Suprapubic skin (tissue), 4 donors: ENCODE results near the gene CDH4.

Source experiments
- EP300 ChIP-seq: sonication (generic); formaldehyde crosslinking; IDR thresholded peaks from one replicate; pipeline ENCODE4 v1.6.1; 2017; ENCODE audit warnings: antibody characterized with exemption
- POLR2A ChIP-seq, 2 donors: fragments of 450-650 bp; IDR thresholded peaks; one replicate each; pipeline ENCODE4 v1.6.1; 2017; ENCODE audit warnings: antibody characterized with exemption in 2 of 2, mild to moderate bottlenecking in 2 of 2, moderate library complexity in 2 of 2
- POLR2AphosphoS5 ChIP-seq, 3 donors: sonication (generic); formaldehyde crosslinking; IDR thresholded peaks; one replicate each; pipeline ENCODE4 v1.6.1; 2017; ENCODE audit warnings: antibody characterized with exemption in 3 of 3
- TF ChIP-seq, protein P1 (sequence below), 2 donors: fragments of 200-600 bp in 1 of 2; fragments of 450-650 bp in 1 of 2; sonication (generic) in 1 of 2; IDR thresholded peaks; one replicate each; pipeline ENCODE4 v1.5.1; 2016 to 2019; ENCODE audit warnings: antibody characterized with exemption in 2 of 2, mild to moderate bottlenecking in 1 of 2, moderate library complexity in 1 of 2

DNA sequence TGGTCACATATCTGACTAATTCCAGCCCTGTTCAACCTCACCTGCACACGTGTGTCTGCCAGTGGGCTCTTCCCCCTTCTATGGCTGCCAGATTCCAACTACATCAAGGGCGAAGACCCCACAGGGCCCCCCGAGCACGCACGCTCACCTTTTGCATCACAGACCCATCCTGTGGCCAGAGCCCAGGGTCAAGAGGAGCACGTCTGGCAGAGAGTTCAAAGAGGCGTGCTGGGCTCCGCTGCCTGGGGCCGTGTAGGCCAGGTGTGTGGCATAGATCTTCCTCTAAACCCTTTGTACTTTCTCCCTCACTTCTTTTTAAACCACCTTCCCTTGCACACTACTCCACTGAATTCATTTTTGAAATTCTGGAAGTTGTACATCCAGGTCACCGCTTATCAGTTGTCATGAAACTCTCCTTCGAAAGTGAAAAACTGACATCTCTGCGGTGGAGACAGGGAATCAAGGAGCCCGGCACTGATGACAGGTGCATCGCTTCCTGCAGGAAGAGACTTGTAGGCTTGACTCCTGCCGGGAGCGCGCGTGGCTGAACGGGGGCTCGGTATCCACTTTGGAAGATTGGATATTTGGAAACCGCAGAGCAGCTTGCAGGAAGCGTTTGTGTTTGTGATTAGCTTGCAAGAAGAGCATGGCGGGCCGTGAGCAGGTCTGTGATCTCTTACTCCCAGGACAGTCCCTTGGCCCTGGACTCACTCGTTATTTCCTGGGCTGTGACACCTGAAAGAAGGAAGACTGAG is 397.2 kb downstream of the CDH4 start:
- TF ChIP-seq POLR2AphosphoS5 (IDR thresholded peaks at IDR 0.05) (no peak), POLR2A (IDR thresholded peaks at IDR 0.05) (no peak), EP300 (no peak)
- TF ChIP-seq, protein P1, sequence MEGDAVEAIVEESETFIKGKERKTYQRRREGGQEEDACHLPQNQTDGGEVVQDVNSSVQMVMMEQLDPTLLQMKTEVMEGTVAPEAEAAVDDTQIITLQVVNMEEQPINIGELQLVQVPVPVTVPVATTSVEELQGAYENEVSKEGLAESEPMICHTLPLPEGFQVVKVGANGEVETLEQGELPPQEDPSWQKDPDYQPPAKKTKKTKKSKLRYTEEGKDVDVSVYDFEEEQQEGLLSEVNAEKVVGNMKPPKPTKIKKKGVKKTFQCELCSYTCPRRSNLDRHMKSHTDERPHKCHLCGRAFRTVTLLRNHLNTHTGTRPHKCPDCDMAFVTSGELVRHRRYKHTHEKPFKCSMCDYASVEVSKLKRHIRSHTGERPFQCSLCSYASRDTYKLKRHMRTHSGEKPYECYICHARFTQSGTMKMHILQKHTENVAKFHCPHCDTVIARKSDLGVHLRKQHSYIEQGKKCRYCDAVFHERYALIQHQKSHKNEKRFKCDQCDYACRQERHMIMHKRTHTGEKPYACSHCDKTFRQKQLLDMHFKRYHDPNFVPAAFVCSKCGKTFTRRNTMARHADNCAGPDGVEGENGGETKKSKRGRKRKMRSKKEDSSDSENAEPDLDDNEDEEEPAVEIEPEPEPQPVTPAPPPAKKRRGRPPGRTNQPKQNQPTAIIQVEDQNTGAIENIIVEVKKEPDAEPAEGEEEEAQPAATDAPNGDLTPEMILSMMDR (IDR thresholded peaks at IDR 0.05) = no peak
